Measurements from ENCODE around the gene ANO4.

Gene ANO4

DNA sequence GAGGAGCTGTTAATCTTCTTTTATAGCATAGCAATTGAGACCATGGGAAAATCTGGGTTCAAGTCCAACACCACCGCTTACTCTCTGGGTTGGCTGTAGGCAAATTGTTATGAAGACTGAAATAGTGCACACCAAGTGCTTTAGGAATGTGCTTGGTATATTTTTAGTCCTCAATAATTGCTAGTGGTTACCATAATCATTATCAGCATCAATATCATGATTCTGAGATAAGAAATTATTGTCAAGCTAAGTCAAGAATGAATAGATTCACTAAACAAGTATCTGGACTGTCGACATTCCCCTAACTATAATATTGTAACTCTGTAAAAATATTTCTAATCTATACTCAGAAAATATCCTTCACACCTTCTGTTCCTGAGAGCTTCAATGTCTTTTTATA lies 48.5 kb downstream of the ANO4 start:
- Histone ChIP-seq H3K9me3 (ENCODE audit: control insufficient read depth in 2 of 2, low read length in 2 of 2) (no peaks in the 10 kb centered on the region), H3K4me3 (ENCODE audit: low read length in 2 of 2) (no peak overlapping the region), H3K4me1 (ENCODE audit: control insufficient read depth, insufficient read depth, low read length) (no peaks in the 10 kb centered on the region), H3K9ac (ENCODE audit: low read length in 2 of 2) (no peak overlapping the region), H3K27me3 (ENCODE audit: control insufficient read depth in 1 of 2, insufficient read depth in 2 of 2, low read length in 2 of 2) (no peaks in the 10 kb centered on the region), H3K27ac (ENCODE audit: low read length) (no peak overlapping the region), H3K36me3 (ENCODE audit: control insufficient read depth in 2 of 2, insufficient read depth in 2 of 2, low read length in 2 of 2) (no peaks in the 10 kb centered on the region)

GRCh38 chr12:100845095-100845494 lies 50.5 kb downstream of the ANO4 start:
- H3K9me3 ChIP-seq (ENCODE audit: control insufficient read depth in 2 of 2, low read length in 2 of 2) = no peaks in the 10 kb centered on the region
- no peaks in the 10 kb centered on the region for H3K27me3 ChIP-seq (ENCODE audit: control insufficient read depth in 1 of 2, insufficient read depth in 2 of 2, low read length in 2 of 2)
- no peak overlapping the region for H3K4me3 ChIP-seq (ENCODE audit: low read length in 2 of 2)
- H3K4me1 ChIP-seq (ENCODE audit: control insufficient read depth, insufficient read depth, low read length) = no peaks in the 10 kb centered on the region
- no peak overlapping the region for H3K9ac ChIP-seq (ENCODE audit: low read length in 2 of 2)
- no peak overlapping the region for H3K27ac ChIP-seq (ENCODE audit: low read length)
- no peaks in the 10 kb centered on the region for H3K36me3 ChIP-seq (ENCODE audit: control insufficient read depth in 2 of 2, insufficient read depth in 2 of 2, low read length in 2 of 2)

DNA sequence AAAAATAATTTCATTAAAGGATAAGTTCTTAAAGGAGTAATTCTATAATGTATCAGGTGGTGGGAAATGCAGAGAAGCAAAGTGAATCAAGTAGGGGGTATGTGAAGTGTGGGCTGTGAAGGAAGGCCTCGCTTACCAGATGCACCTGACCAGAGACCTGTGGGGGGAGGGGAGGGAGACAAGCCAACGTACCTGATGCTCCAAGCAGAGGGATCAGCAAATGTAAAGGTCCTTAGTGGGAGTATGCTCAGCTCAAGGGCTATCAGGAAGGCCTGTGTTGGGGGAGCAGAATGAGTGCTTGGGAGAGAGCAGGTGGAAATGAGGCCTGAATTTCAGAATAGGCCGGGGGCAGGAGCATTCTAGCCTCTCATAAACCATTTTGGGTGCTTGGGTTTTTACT lies 57.1 kb downstream of the ANO4 start:
- Histone ChIP-seq H3K27ac (ENCODE audit: low read length) (no peak overlapping the region), H3K27me3 (ENCODE audit: control insufficient read depth in 1 of 2, insufficient read depth in 2 of 2, low read length in 2 of 2) (no peaks in the 10 kb centered on the region), H3K4me3 (ENCODE audit: low read length in 2 of 2) (no peak overlapping the region), H3K9ac (ENCODE audit: low read length in 2 of 2) (no peak overlapping the region), H3K4me1 (ENCODE audit: control insufficient read depth, insufficient read depth, low read length) (no peaks in the 10 kb centered on the region), H3K36me3 (ENCODE audit: control insufficient read depth in 2 of 2, insufficient read depth in 2 of 2, low read length in 2 of 2) (no peaks in the 10 kb centered on the region), H3K9me3 (ENCODE audit: control insufficient read depth in 2 of 2, low read length in 2 of 2) (no peaks in the 10 kb centered on the region)

DNA sequence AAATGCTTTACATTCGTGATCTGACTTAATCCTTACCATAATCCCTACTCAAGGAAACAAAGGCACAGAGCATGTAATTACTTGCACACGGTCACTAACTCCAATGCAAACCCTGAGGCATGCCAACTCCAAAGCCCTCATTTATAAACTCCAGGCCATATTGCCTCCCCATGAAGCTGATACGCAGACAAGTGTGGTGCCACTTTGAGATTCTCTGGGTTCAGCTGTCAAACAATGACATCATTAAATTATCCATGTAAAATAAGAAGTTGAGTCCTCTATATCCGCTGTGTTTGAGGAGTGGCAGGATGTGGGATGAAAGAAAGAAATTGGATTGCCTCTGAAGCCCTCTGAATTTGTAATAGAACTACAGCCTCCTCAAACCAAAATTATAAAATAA lies 62.8 kb downstream of the ANO4 start:
- H3K27ac ChIP-seq (ENCODE audit: low read length) = no peak overlapping the region
- H3K27me3 ChIP-seq (ENCODE audit: control insufficient read depth in 1 of 2, insufficient read depth in 2 of 2, low read length in 2 of 2) = no peaks in the 10 kb centered on the region
- H3K4me1 ChIP-seq (ENCODE audit: control insufficient read depth, insufficient read depth, low read length) = no peaks in the 10 kb centered on the region
- H3K4me3 ChIP-seq (ENCODE audit: low read length in 2 of 2) = no peak overlapping the region
- H3K36me3 ChIP-seq (ENCODE audit: control insufficient read depth in 2 of 2, insufficient read depth in 2 of 2, low read length in 2 of 2) = no peaks in the 10 kb centered on the region
- H3K9me3 ChIP-seq (ENCODE audit: control insufficient read depth in 2 of 2, low read length in 2 of 2) = no peaks in the 10 kb centered on the region
- H3K9ac ChIP-seq (ENCODE audit: low read length in 2 of 2) = no peak overlapping the region

- no peak overlapping the region for H3K27ac ChIP-seq (ENCODE audit: low read length)
- no peaks in the 10 kb centered on the region for H3K4me1 ChIP-seq (ENCODE audit: control insufficient read depth, insufficient read depth, low read length)
- H3K36me3 ChIP-seq (ENCODE audit: control insufficient read depth in 2 of 2, insufficient read depth in 2 of 2, low read length in 2 of 2) = no peaks in the 10 kb centered on the region
- H3K9ac ChIP-seq (ENCODE audit: low read length in 2 of 2) = no peak overlapping the region
- H3K9me3 ChIP-seq (ENCODE audit: control insufficient read depth in 2 of 2, low read length in 2 of 2) = no peaks in the 10 kb centered on the region
- H3K4me3 ChIP-seq (ENCODE audit: low read length in 2 of 2) = no peak overlapping the region
- H3K27me3 ChIP-seq (ENCODE audit: control insufficient read depth in 1 of 2, insufficient read depth in 2 of 2, low read length in 2 of 2) = no peaks in the 10 kb centered on the region
Measured at GRCh38 chr12:100857971-100858370, 63.4 kb downstream of the ANO4 start.

GRCh38 chr12:100858656-100859055 lies 64.1 kb downstream of the ANO4 start:
- Histone ChIP-seq H3K9me3 (ENCODE audit: control insufficient read depth in 2 of 2, low read length in 2 of 2) (no peaks in the 10 kb centered on the region), H3K27ac (ENCODE audit: low read length) (no peak overlapping the region), H3K36me3 (ENCODE audit: control insufficient read depth in 2 of 2, insufficient read depth in 2 of 2, low read length in 2 of 2) (no peaks in the 10 kb centered on the region), H3K4me3 (ENCODE audit: low read length in 2 of 2) (no peak overlapping the region), H3K27me3 (ENCODE audit: control insufficient read depth in 1 of 2, insufficient read depth in 2 of 2, low read length in 2 of 2) (no peaks in the 10 kb centered on the region), H3K9ac (ENCODE audit: low read length in 2 of 2) (no peak overlapping the region), H3K4me1 (ENCODE audit: control insufficient read depth, insufficient read depth, low read length) (no peaks in the 10 kb centered on the region)

GRCh38 chr12:100859063-100859627 lies 64.6 kb downstream of the ANO4 start:
- H3K36me3 ChIP-seq (ENCODE audit: control insufficient read depth in 2 of 2, insufficient read depth in 2 of 2, low read length in 2 of 2) = no peaks in the 10 kb centered on the region
- H3K4me3 ChIP-seq (ENCODE audit: low read length in 2 of 2) = no peak overlapping the region
- no peak overlapping the region for H3K27ac ChIP-seq (ENCODE audit: low read length)
- no peaks in the 10 kb centered on the region for H3K9me3 ChIP-seq (ENCODE audit: control insufficient read depth in 2 of 2, low read length in 2 of 2)
- no peak overlapping the region for H3K9ac ChIP-seq (ENCODE audit: low read length in 2 of 2)
- no peaks in the 10 kb centered on the region for H3K27me3 ChIP-seq (ENCODE audit: control insufficient read depth in 1 of 2, insufficient read depth in 2 of 2, low read length in 2 of 2)
- H3K4me1 ChIP-seq (ENCODE audit: control insufficient read depth, insufficient read depth, low read length) = no peaks in the 10 kb centered on the region

DNA sequence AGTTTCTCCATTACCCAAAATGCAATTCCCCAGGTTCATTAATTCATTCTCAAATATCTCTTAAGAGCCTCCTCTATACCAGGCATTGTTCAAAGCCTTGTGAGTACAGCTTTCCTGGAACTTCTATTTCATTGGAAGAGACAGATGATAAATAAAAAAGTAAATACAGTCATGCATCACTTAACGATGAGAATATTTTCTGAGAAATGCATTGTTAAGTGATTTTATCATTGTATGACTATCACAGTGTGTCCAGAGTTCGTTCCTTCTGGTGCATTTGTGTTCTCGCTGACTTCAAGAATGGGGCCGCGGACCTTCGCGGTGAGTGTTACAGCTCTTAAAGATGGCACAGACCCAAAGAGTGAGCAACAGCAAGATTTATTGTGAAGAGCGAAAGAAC lies 66.0 kb downstream of the ANO4 start:
- Histone ChIP-seq H3K4me1 (ENCODE audit: control insufficient read depth, insufficient read depth, low read length) (no peaks in the 10 kb centered on the region), H3K36me3 (ENCODE audit: control insufficient read depth in 2 of 2, insufficient read depth in 2 of 2, low read length in 2 of 2) (no peaks in the 10 kb centered on the region), H3K27me3 (ENCODE audit: control insufficient read depth in 1 of 2, insufficient read depth in 2 of 2, low read length in 2 of 2) (no peaks in the 10 kb centered on the region), H3K9ac (ENCODE audit: low read length in 2 of 2) (no peak overlapping the region), H3K27ac (ENCODE audit: low read length) (no peak overlapping the region), H3K4me3 (ENCODE audit: low read length in 2 of 2) (no peak overlapping the region), H3K9me3 (ENCODE audit: control insufficient read depth in 2 of 2, low read length in 2 of 2) (no peaks in the 10 kb centered on the region)

GRCh38 chr12:100862676-100863075 lies 68.1 kb downstream of the ANO4 start:
- H3K9me3 ChIP-seq (ENCODE audit: control insufficient read depth in 2 of 2, low read length in 2 of 2) = no peaks in the 10 kb centered on the region
- no peak overlapping the region for H3K4me3 ChIP-seq (ENCODE audit: low read length in 2 of 2)
- no peak overlapping the region for H3K9ac ChIP-seq (ENCODE audit: low read length in 2 of 2)
- H3K27me3 ChIP-seq (ENCODE audit: control insufficient read depth in 1 of 2, insufficient read depth in 2 of 2, low read length in 2 of 2) = no peaks in the 10 kb centered on the region
- H3K36me3 ChIP-seq (ENCODE audit: control insufficient read depth in 2 of 2, insufficient read depth in 2 of 2, low read length in 2 of 2) = no peaks in the 10 kb centered on the region
- no peak overlapping the region for H3K27ac ChIP-seq (ENCODE audit: low read length)
- no peaks in the 10 kb centered on the region for H3K4me1 ChIP-seq (ENCODE audit: control insufficient read depth, insufficient read depth, low read length)

GRCh38 chr12:100864366-100864765 lies 69.8 kb downstream of the ANO4 start:
- H3K9ac ChIP-seq (ENCODE audit: low read length in 2 of 2) = no peak overlapping the region

GRCh38 chr12:100867639-100868393 lies 73.2 kb downstream of the ANO4 start:
- no peaks in the 10 kb centered on the region for H3K36me3 ChIP-seq (ENCODE audit: control insufficient read depth in 2 of 2, insufficient read depth in 2 of 2, low read length in 2 of 2)
- no peak overlapping the region for H3K4me3 ChIP-seq (ENCODE audit: low read length in 2 of 2)
- H3K27ac ChIP-seq (ENCODE audit: low read length) = no peak overlapping the region
- H3K9me3 ChIP-seq (ENCODE audit: control insufficient read depth in 2 of 2, low read length in 2 of 2) = peaks cover 0 to 2% of the 10 kb centered on the region in 2 donors
- no peak overlapping the region for H3K9ac ChIP-seq (ENCODE audit: low read length in 2 of 2)
- H3K27me3 ChIP-seq (ENCODE audit: control insufficient read depth in 1 of 2, insufficient read depth in 2 of 2, low read length in 2 of 2) = no peaks in the 10 kb centered on the region
- no peaks in the 10 kb centered on the region for H3K4me1 ChIP-seq (ENCODE audit: control insufficient read depth, insufficient read depth, low read length)

More at GRCh38 chr12:100864366-100864765, 69.8 kb downstream of the ANO4 start:
- no peak overlapping the region for H3K4me3 ChIP-seq (ENCODE audit: low read length in 2 of 2)
- no peak overlapping the region for H3K27ac ChIP-seq (ENCODE audit: low read length)
- no peaks in the 10 kb centered on the region for H3K27me3 ChIP-seq (ENCODE audit: control insufficient read depth in 1 of 2, insufficient read depth in 2 of 2, low read length in 2 of 2)
- H3K9me3 ChIP-seq (ENCODE audit: control insufficient read depth in 2 of 2, low read length in 2 of 2) = no peaks in the 10 kb centered on the region
- H3K36me3 ChIP-seq (ENCODE audit: control insufficient read depth in 2 of 2, insufficient read depth in 2 of 2, low read length in 2 of 2) = no peaks in the 10 kb centered on the region
- H3K4me1 ChIP-seq (ENCODE audit: control insufficient read depth, insufficient read depth, low read length) = no peaks in the 10 kb centered on the region

Measured in stomach smooth muscle (tissue), 2 donors.